Panc1 (cell line): ENCODE measurements around the gene PRPF40B. TPM values are rescaled to one million over a fixed set of nuclear protein-coding genes. Genes with fewer than 3 reads are reported as not detected.

Experiments used
- ATAC-seq: fragments of 200-7000 bp; cut with Tn5 transposase; 2 replicates; pipeline ENCODE4 v1.9.1; 2020; ENCODE audit warnings: mild to moderate bottlenecking, moderate library complexity
- BruUV-seq: library from RNA; stranded (reverse); fragments of 400-500 nt; replicated peaks from 2 replicates; lab custom pipeline; 2021; lab: Mats Ljungman, UMichigan
- CTCF ChIA-PET: fragments of 300-600 bp; sonication (Branson Sonifier 250); formaldehyde crosslinking; loops from one replicate; lab custom pipeline; 2022; ENCODE audit warnings: antibody characterized with exemption; lab: Charles Lee
- POLR2A ChIA-PET: fragments of 300-600 bp; sonication (Branson Sonifier 250); formaldehyde crosslinking; loops from one replicate; lab custom pipeline; 2022; ENCODE audit warnings: antibody characterized with exemption; lab: Charles Lee
- DNase-seq: peaks from one replicate; pipeline ENCODE4 v3.0.0-alpha.2; 2010; ENCODE audit warnings: low read depth, low spot score
- H3K27ac ChIP-seq: 2 replicates; pipeline ENCODE4 v1.5.1; 2011; ENCODE audit warnings: mild to moderate bottlenecking, low read length, inconsistent platforms
- H3K27me3 ChIP-seq: fragments of 200-500 bp; sonication (Bioruptor generic); 2 replicates; pipeline ENCODE4 v1.6.0; 2014; ENCODE audit warnings: low read length, inconsistent platforms; ENCODE audit not compliant: control insufficient read depth, insufficient read depth
- H3K36me3 ChIP-seq: fragments of 200-500 bp; sonication (Bioruptor generic); 2 replicates; pipeline ENCODE4 v1.5.1; 2014; ENCODE audit warnings: inconsistent platforms, mild to moderate bottlenecking, low read length, moderate library complexity; ENCODE audit not compliant: control insufficient read depth, insufficient read depth
- H3K4me1 ChIP-seq: 2 replicates; pipeline ENCODE4 v1.5.1; 2011; ENCODE audit warnings: inconsistent platforms, mild to moderate bottlenecking, low read length, moderate library complexity; ENCODE audit not compliant: control insufficient read depth, insufficient read depth
- H3K4me3 ChIP-seq, 2 experiments: 2 replicates each; pipeline ENCODE4 v1.5.1; 2011 to 2012; ENCODE audit warnings: low read depth in 2 of 2, low read length in 2 of 2, mild to moderate bottlenecking in 2 of 2, inconsistent platforms in 1 of 2, moderate library complexity in 1 of 2
- H3K9me3 ChIP-seq: fragments of 200-500 bp; sonication (Bioruptor generic); 2 replicates; pipeline ENCODE4 v1.5.1; 2014; ENCODE audit warnings: low read depth, mild to moderate bottlenecking, inconsistent platforms, low read length, moderate library complexity; ENCODE audit not compliant: control insufficient read depth, insufficient read depth
- CTCF ChIP-seq: fragments of 450-650 bp; IDR thresholded peaks from 2 replicates; pipeline ENCODE4 v1.5.1; 2017; ENCODE audit warnings: mild to moderate bottlenecking
- POLR2AphosphoS5 ChIP-seq: IDR thresholded peaks from 2 replicates; pipeline ENCODE4 v1.6.1; 2012; ENCODE audit warnings: mild to moderate bottlenecking, low read depth, low read length, moderate library complexity
- REST ChIP-seq, 2 experiments: IDR thresholded peaks; 2 replicates each; pipeline ENCODE4 v1.6.1; 2011 to 2012; ENCODE audit warnings: low read depth in 2 of 2, control low read depth in 1 of 2, low read length in 1 of 2, mild to moderate bottlenecking in 1 of 2, moderate library complexity in 1 of 2; ENCODE audit not compliant: insufficient read depth in 1 of 2
- SIN3A ChIP-seq: IDR thresholded peaks from 2 replicates; pipeline ENCODE4 v1.6.1; 2012; ENCODE audit warnings: low read depth, mild to moderate bottlenecking, low read length, moderate library complexity, borderline replicate concordance; ENCODE audit not compliant: insufficient read depth
- TCF7L2 ChIP-seq: IDR thresholded peaks from 2 replicates; pipeline ENCODE4 v1.6.1; 2011; ENCODE audit warnings: mild to moderate bottlenecking, low read depth, low read length, inconsistent platforms
- in situ Hi-C: cut with HindIII; loops from 2 replicates; pipeline ENCODE4 v1.10.0; 2016; ENCODE audit warnings: low sequenced_read_pairs, low pct_unique_long_range_greater_than_20kb
- intact Hi-C: fragments of 100-400 bp; cut with micrococcal nuclease; formaldehyde crosslinking; loops from one replicate; pipeline ENCODE4 v1.10.0; 2022; ENCODE audit not compliant: unreplicated experiment
- total RNA-seq: library from RNA; stranded (reverse); gene quantifications from one replicate; pipeline ENCODE4 v1.2.1, GENCODE V29; 2021; ENCODE audit not compliant: unreplicated experiment

Gene PRPF40B
- total RNA-seq, 1 experiment from 2014 or later: 26.3 TPM

- H3K27ac ChIP-seq: no peak overlapping the region
- intact Hi-C loops (no loop called here), in situ Hi-C loops (no loop called here)
- no peaks in the 10 kb centered on the region for H3K36me3 ChIP-seq
- no peaks in the 10 kb centered on the region for H3K4me1 ChIP-seq
- no peak overlapping the region for H3K4me3 ChIP-seq
- CTCF ChIA-PET: no interaction called here
- H3K9me3 ChIP-seq: no peaks in the 10 kb centered on the region
- ATAC-seq (no peak), DNase-seq (no peak)
- POLR2A ChIA-PET: interaction anchor here (0.6 kb wide), 1 partner anchor 15 kb away, joined by 4 read pairs; no protein-coding TSS in a partner anchor
- BruUV-seq: no TSS peak
- no peaks in the 10 kb centered on the region for H3K27me3 ChIP-seq
- TF ChIP-seq CTCF (no peak), SIN3A (no peak), TCF7L2 (no peak), REST (IDR thresholded peaks at IDR 0.05; ENCODE audit: insufficient read depth in 1 of 2, low read depth in 2 of 2, low read length in 1 of 2) (no peak), POLR2AphosphoS5 (no peak)
These were observed 41.4 kb downstream of the PRPF40B start for GRCh38 chr12:49664591-49665239.

- in situ Hi-C loops: no loop called here
- H3K36me3 ChIP-seq: no peaks in the 10 kb centered on the region
- TF ChIP-seq REST (IDR thresholded peaks at IDR 0.05; ENCODE audit: insufficient read depth in 1 of 2, low read depth in 2 of 2, low read length in 1 of 2): no peak
- no peak for TF ChIP-seq SIN3A
- TF ChIP-seq TCF7L2: no peak
- TF ChIP-seq POLR2AphosphoS5: no peak
- TF ChIP-seq CTCF: no peak
- H3K27me3 ChIP-seq: no peaks in the 10 kb centered on the region
- ATAC-seq: no peak
- POLR2A ChIA-PET: no interaction called here
- intact Hi-C loops: no loop called here
- H3K4me1 ChIP-seq: no peaks in the 10 kb centered on the region
- H3K27ac ChIP-seq: no peak overlapping the region
- DNase-seq: no peak
- no peaks in the 10 kb centered on the region for H3K9me3 ChIP-seq
- no TSS peak for BruUV-seq
- H3K4me3 ChIP-seq: no peak overlapping the region
- CTCF ChIA-PET: no interaction called here
These were observed 42.0 kb downstream of the PRPF40B start for GRCh38 chr12:49665384-49665783.
